B cell (primary cell): ENCODE measurements around the gene ABHD17B. TPM values are rescaled to one million over a fixed set of nuclear protein-coding genes. Genes with fewer than 3 reads are reported as not detected.

Experiments used
- ATAC-seq: fragments of 200-7000 bp; cut with Tn5 transposase; one replicate; pipeline ENCODE4 v1.10.0; 2021; ENCODE audit warnings: low read depth, mild to moderate bottlenecking, moderate number of reproducible peaks, moderate library complexity
- CTCF ChIA-PET: fragments of 350-600 bp; sonication (Branson Sonifier 250); formaldehyde crosslinking; loops from one replicate; lab custom pipeline; 2021; ENCODE audit warnings: antibody characterized with exemption, inconsistent platforms; lab: Charles Lee
- POLR2A ChIA-PET: fragments of 350-600 bp; sonication (Branson Sonifier 250); formaldehyde crosslinking; loops from one replicate; lab custom pipeline; 2021; ENCODE audit warnings: antibody characterized with exemption; lab: Charles Lee
- DNase-seq: peaks from one replicate; pipeline ENCODE4 v3.0.0; 2013
- H2AFZ ChIP-seq: 2 replicates; pipeline ENCODE4 v1.6.1; 2012; ENCODE audit warnings: mild to moderate bottlenecking, low read depth, low read length; ENCODE audit not compliant: insufficient read depth, poor library complexity, severe bottlenecking
- H3K27ac ChIP-seq, 2 donors: 1 replicate in 1 of 2; 2 replicates in 1 of 2; pipeline ENCODE4 v1.5.1; 2012 to 2013; ENCODE audit warnings: low read length in 2 of 2, mild to moderate bottlenecking in 2 of 2, moderate library complexity in 1 of 2
- H3K27me3 ChIP-seq, 4 experiments: fragments of 200-600 bp in 1 of 4; sonication (generic) in 1 of 4; replicated peaks in 1 of 4; 1 replicate in 2 of 4; 2 replicates in 2 of 4; pipeline versions ENCODE4 v1.6.1 to v1.7.0; 2013 to 2016; ENCODE audit warnings: low read length in 3 of 4, mild to moderate bottlenecking in 2 of 4, mixed read lengths in 1 of 4, moderate library complexity in 1 of 4; ENCODE audit not compliant: insufficient read depth in 4 of 4, control insufficient read depth in 3 of 4; ENCODE audit errors: control extremely low read depth in 1 of 4
- H3K36me3 ChIP-seq, 2 experiments: replicated peaks in 1 of 2; 1 replicate in 1 of 2; 2 replicates in 1 of 2; pipeline versions ENCODE4 v1.6.1 to v1.7.1; 2013; ENCODE audit warnings: low read length in 1 of 2; ENCODE audit not compliant: insufficient read depth in 2 of 2, control insufficient read depth in 1 of 2; ENCODE audit errors: control extremely low read depth in 1 of 2, extremely low read depth in 1 of 2
- H3K4me1 ChIP-seq, 2 donors: fragments of 200-600 bp in 1 of 2; sonication (generic) in 1 of 2; 1 replicate in 1 of 2; 2 replicates in 1 of 2; pipeline versions ENCODE4 v1.5.1 to v1.6.1; 2013 to 2017; ENCODE audit warnings: low read length in 2 of 2; ENCODE audit not compliant: control insufficient read depth in 2 of 2, insufficient read depth in 2 of 2
- H3K4me2 ChIP-seq: replicated peaks from 2 replicates; pipeline ENCODE3; 2012; ENCODE audit warnings: mild to moderate bottlenecking, low read depth, low read length; ENCODE audit not compliant: poor library complexity, severe bottlenecking
- H3K4me3 ChIP-seq, 5 experiments: fragments of 200-600 bp in 1 of 5; sonication (generic) in 1 of 5; 1 replicate in 3 of 5; 2 replicates in 2 of 5; pipeline versions ENCODE4 v1.5.1 to v1.7.0; 2011 to 2016; ENCODE audit warnings: low read length in 4 of 5, mild to moderate bottlenecking in 4 of 5, low read depth in 2 of 5, control low read depth in 1 of 5, moderate library complexity in 1 of 5; ENCODE audit not compliant: insufficient read depth in 1 of 5; ENCODE audit errors: control extremely low read depth in 1 of 5, extremely low read depth in 1 of 5
- H3K79me2 ChIP-seq: fragments of 200-600 bp; sonication (generic); one replicate; pipeline ENCODE4 v1.6.0; 2016; ENCODE audit warnings: low read length; ENCODE audit not compliant: control insufficient read depth, insufficient read depth
- H3K9ac ChIP-seq: fragments of 200-600 bp; sonication (generic); 2 replicates; pipeline ENCODE4 v1.6.1; 2017; ENCODE audit warnings: mild to moderate bottlenecking, low read length, moderate library complexity
- H3K9me3 ChIP-seq, 3 donors: one replicate each; pipeline versions ENCODE4 v1.6.1 to v1.7.1; 2013; ENCODE audit warnings: low read length in 2 of 3; ENCODE audit not compliant: control insufficient read depth in 2 of 3, insufficient read depth in 1 of 3; ENCODE audit errors: control extremely low read depth in 1 of 3
- H4K20me1 ChIP-seq: 2 replicates; pipeline ENCODE4 v1.6.0; 2012; ENCODE audit warnings: mild to moderate bottlenecking, low read length; ENCODE audit not compliant: insufficient read depth, control insufficient read depth, poor library complexity, severe bottlenecking
- H3K27ac Mint-ChIP-seq: one replicate; pipeline ENCODE4 v1.8.0; 2021; ENCODE audit warnings: mixed read lengths
- H3K27me3 Mint-ChIP-seq: one replicate; pipeline ENCODE4 v1.8.0; 2021; ENCODE audit warnings: mixed read lengths
- H3K4me1 Mint-ChIP-seq: one replicate; pipeline ENCODE4 v1.8.0; 2021; ENCODE audit warnings: mixed read lengths
- H3K4me3 Mint-ChIP-seq: one replicate; pipeline ENCODE4 v1.8.0; 2021; ENCODE audit warnings: mixed read lengths
- H3K9me3 Mint-ChIP-seq: one replicate; pipeline ENCODE4 v1.8.0; 2022; ENCODE audit warnings: mixed read lengths; ENCODE audit not compliant: insufficient read depth
- CTCF ChIP-seq: fragments of 200-600 bp; IDR thresholded peaks from one replicate; pipeline ENCODE4 v1.8.0; 2022; ENCODE audit warnings: antibody characterized with exemption, mild to moderate bottlenecking
- EZH2 ChIP-seq: IDR thresholded peaks from 2 replicates; pipeline ENCODE4 v1.6.1; 2012; ENCODE audit warnings: borderline replicate concordance, low read depth, mild to moderate bottlenecking, moderate library complexity, low read length; ENCODE audit not compliant: insufficient read depth, poor library complexity, severe bottlenecking
- WGBS: methylation state at CpG from one replicate; pipeline ENCODE4 v1.1.5; 2013; ENCODE audit warnings: missing lambda C conversion rate; ENCODE audit not compliant: insufficient coverage; 5-methylcytosine and 5-hydroxymethylcytosine counted together
- intact Hi-C: fragments of 100-400 bp; cut with micrococcal nuclease; formaldehyde crosslinking; loops from one replicate; pipeline ENCODE4 v1.10.0; 2022
- polyA plus RNA-seq: library from polyadenylated mRNA; depleted of rRNA; stranded (reverse); fragments of >200 nt; gene quantifications from 2 replicates; pipeline ENCODE4 v1.2.3, GENCODE V29; 2012
- total RNA-seq, 2 donors: library from RNA; stranded (reverse); fragments of 120-200 nt in 1 of 2; gene quantifications; 1 replicate in 1 of 2; 2 replicates in 1 of 2; pipeline versions ENCODE4 v1.2.3 to v1.2.4, GENCODE V29; 2013 to 2022

The ABHD17B gene
- total and polyA plus RNA-seq, 2 donors (not counting 1 experiment from before 2014, with no cell fraction given), result 11.3 to 24.4 TPM

GRCh38 chr9:71858102-71858798, 52.7 kb downstream of the ABHD17B start:
- H2AFZ ChIP-seq, result no peak overlapping the region
- no peaks in the 10 kb centered on the region for H3K27me3 Mint-ChIP-seq
- H3K4me3 ChIP-seq, result no peak overlapping the region
- no peaks in the 10 kb centered on the region for H4K20me1 ChIP-seq
- H3K4me3 Mint-ChIP-seq, result no peak overlapping the region
- no peaks in the 10 kb centered on the region for H3K79me2 ChIP-seq
- peaks cover 0 to 7% of the 10 kb centered on the region in 2 experiments for H3K36me3 ChIP-seq
- peaks cover 6% of the 10 kb centered on the region for H3K9me3 Mint-ChIP-seq
- no peak for TF ChIP-seq EZH2
- TF ChIP-seq CTCF, result no peak
- H3K27me3 ChIP-seq, result no peaks in the 10 kb centered on the region
- H3K4me1 ChIP-seq, result no peaks in the 10 kb centered on the region
- H3K27ac ChIP-seq, result no peak overlapping the region
- ATAC-seq, result no peak
- DNase-seq, result no peak
- POLR2A ChIA-PET, result no interaction called here
- peaks cover 16% of the 10 kb centered on the region for H3K4me1 Mint-ChIP-seq
- CTCF ChIA-PET, result interaction anchor here (0.6 to 0.7 kb wide), 2 partner anchors 160 to 162 kb away, joined by 3 to 4 read pairs; no protein-coding TSS in a partner anchor
- peaks cover 0 to 25% (median 8%) of the 10 kb centered on the region in 3 donors for H3K9me3 ChIP-seq
- intact Hi-C loops, result no loop called here
- no peak overlapping the region for H3K9ac ChIP-seq
- no peak overlapping the region for H3K4me2 ChIP-seq
- no peak overlapping the region for H3K27ac Mint-ChIP-seq
- no CpG with 5 or more reads among the region's 2 CpGs for WGBS

DNA sequence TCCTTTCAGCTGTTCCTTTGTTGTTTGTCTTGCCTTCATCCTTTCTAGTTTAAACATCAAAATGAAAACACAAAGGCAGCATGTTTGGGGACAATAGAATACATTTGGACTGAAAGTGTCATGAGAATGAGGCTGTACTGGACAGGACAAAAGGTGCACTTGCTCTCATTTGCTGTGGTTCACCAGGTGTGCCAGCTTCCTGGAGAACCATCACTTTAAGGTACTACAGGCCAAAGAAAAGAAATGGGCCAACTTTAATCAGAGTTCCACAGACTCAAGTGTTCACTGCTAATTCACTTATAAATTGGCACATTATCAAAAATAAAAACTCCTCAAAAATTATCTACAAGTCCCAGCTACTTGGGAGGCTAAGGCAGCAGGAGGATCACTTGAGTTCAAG, 53.8 kb downstream of the ABHD17B start:
- H3K27ac Mint-ChIP-seq, result no peak overlapping the region
- intact Hi-C loops, result no loop called here

More for the DNA sequence above, 53.8 kb downstream of the ABHD17B start:
- Mint-ChIP-seq H3K4me1 (peaks cover 13% of the 10 kb centered on the region), H3K27me3 (no peaks in the 10 kb centered on the region), H3K4me3 (no peak overlapping the region), H3K9me3 (peaks cover 6% of the 10 kb centered on the region)
- no peak overlapping the region for H3K9ac ChIP-seq
- H4K20me1 ChIP-seq, result no peaks in the 10 kb centered on the region
- no peak for DNase-seq
- peaks cover 0 to 25% (median 8%) of the 10 kb centered on the region in 3 donors for H3K9me3 ChIP-seq
- ChIA-PET CTCF (no interaction called here), POLR2A (no interaction called here)
- H3K27me3 ChIP-seq, result no peaks in the 10 kb centered on the region
- TF ChIP-seq CTCF, result no peak
- TF ChIP-seq EZH2, result no peak
- no peak overlapping the region for H3K4me2 ChIP-seq
- H2AFZ ChIP-seq, result no peak overlapping the region
- H3K4me1 ChIP-seq, result no peaks in the 10 kb centered on the region
- no peaks in the 10 kb centered on the region for H3K79me2 ChIP-seq
- peaks cover 0 to 7% of the 10 kb centered on the region in 2 experiments for H3K36me3 ChIP-seq
- no peak overlapping the region for H3K27ac ChIP-seq
- no peak overlapping the region for H3K4me3 ChIP-seq
- ATAC-seq, result no peak
